ENCODE results near the gene PSMC2.
"Not testable (repeated sequence)": the region's sequence is repeated elsewhere in the genome, so short reads cannot be mapped to it uniquely, and the experiment has no call there.

The PSMC2 gene

DNA sequence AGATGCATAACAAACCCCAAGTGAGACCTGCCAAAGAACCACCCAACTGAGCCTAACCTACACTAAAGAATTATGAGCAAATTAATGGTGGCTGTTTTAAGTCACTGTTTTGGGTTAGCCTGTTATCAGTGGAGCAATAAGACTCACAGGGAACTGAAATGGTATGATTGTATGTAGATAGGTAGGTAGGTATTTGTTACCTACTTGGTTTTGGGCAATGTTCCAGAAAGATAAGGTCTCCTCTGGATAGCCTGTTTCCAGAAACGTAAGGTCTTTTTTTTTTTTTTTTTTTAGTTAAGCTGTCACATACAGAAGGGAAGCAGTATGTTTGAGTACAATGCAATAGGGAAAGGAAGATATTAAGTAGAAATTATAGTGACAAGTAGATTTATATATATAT is 47.6 kb downstream of the PSMC2 start:
- Histone ChIP-seq H3K27me3 (no peaks in the 10 kb centered on the region), H3K36me3 (no peaks in the 10 kb centered on the region), H3K4me1 (ENCODE audit: control insufficient read depth in 1 of 2, insufficient read depth in 1 of 2, low read depth in 1 of 2, low read length in 1 of 2) (no peaks in the 10 kb centered on the region), H3K27ac (no peak overlapping the region), H3K4me3 (ENCODE audit: low read depth in 1 of 2, low read length in 1 of 2) (no peak overlapping the region), H3K9me3 (no peaks in the 10 kb centered on the region)
- no peak for TF ChIP-seq CTCF (IDR thresholded peaks at IDR 0.05)

DNA sequence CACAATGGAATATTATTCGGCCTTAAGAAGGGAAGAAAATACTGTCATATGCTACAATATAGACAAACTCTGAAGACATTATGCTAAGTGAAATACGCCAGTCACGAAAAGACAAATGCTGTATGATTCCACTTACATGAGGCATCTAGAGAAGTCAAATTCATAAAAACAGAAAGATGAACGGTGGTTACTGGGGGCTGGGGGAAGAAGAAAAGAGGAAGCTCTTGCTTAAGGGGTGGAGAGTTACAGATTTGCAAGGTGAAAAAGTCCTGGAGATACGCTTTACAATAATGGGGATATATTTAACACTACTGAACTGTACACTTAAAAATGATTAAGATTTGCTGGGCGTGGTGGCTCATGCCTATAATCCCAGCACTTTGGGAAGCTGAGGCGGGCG is 49.0 kb downstream of the PSMC2 start:
- Histone ChIP-seq H3K27ac (no peak overlapping the region), H3K36me3 (no peaks in the 10 kb centered on the region), H3K9me3 (no peaks in the 10 kb centered on the region), H3K4me3 (ENCODE audit: low read depth in 1 of 2, low read length in 1 of 2) (no peak overlapping the region), H3K4me1 (ENCODE audit: control insufficient read depth in 1 of 2, insufficient read depth in 1 of 2, low read depth in 1 of 2, low read length in 1 of 2) (no peaks in the 10 kb centered on the region), H3K27me3 (no peaks in the 10 kb centered on the region)
- TF ChIP-seq CTCF (IDR thresholded peaks at IDR 0.05): no peak

DNA sequence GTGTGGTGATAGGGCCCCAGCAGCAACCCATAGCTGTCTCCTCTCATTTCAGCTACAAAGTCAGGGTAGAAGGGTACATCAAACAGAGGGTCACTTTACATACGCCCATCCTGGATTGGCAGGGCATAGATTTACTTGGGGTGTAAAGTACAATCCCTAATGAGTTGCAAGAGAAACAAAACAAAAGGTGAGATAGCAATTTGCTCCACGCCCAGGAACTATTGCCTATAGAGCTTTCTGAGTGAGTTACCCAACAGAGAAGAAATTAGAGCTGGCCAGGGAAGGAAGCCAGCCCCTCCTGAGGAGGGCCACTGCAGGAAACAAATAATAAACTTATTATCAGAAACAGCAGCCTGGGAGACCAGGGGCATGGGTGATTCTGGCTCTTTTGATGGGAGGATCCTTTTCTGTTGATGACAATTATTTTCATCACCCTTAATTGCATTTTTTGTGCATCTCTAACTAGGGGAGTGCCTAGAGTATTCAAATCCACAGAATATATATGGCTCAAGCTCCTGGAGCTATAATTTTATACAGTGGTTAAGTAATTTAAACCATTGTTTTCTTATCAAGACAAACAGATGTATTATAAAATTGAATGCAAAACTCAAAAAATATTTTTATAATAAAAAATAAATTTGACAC is 51.2 kb downstream of the PSMC2 start:
- TF ChIP-seq CTCF (IDR thresholded peaks at IDR 0.05): no peak
- no peaks in the 10 kb centered on the region for H3K4me1 ChIP-seq (ENCODE audit: control insufficient read depth in 1 of 2, insufficient read depth in 1 of 2, low read depth in 1 of 2, low read length in 1 of 2)

GRCh38 chr7:103399687-103400086 is 52.2 kb downstream of the PSMC2 start:
- H3K27ac ChIP-seq; H3K4me3 ChIP-seq (ENCODE audit: low read depth in 1 of 2, low read length in 1 of 2); H3K9me3 ChIP-seq; H3K4me1 ChIP-seq (ENCODE audit: control insufficient read depth in 1 of 2, insufficient read depth in 1 of 2, low read depth in 1 of 2, low read length in 1 of 2); H3K27me3 ChIP-seq; H3K36me3 ChIP-seq: not testable (repeated sequence)

More for the DNA sequence above, 51.2 kb downstream of the PSMC2 start:
- no peak overlapping the region for H3K27ac ChIP-seq
- no peaks in the 10 kb centered on the region for H3K36me3 ChIP-seq
- no peaks in the 10 kb centered on the region for H3K9me3 ChIP-seq
- H3K27me3 ChIP-seq: peaks cover 7% of the 10 kb centered on the region
- H3K4me3 ChIP-seq (ENCODE audit: low read depth in 1 of 2, low read length in 1 of 2): no peak overlapping the region

DNA sequence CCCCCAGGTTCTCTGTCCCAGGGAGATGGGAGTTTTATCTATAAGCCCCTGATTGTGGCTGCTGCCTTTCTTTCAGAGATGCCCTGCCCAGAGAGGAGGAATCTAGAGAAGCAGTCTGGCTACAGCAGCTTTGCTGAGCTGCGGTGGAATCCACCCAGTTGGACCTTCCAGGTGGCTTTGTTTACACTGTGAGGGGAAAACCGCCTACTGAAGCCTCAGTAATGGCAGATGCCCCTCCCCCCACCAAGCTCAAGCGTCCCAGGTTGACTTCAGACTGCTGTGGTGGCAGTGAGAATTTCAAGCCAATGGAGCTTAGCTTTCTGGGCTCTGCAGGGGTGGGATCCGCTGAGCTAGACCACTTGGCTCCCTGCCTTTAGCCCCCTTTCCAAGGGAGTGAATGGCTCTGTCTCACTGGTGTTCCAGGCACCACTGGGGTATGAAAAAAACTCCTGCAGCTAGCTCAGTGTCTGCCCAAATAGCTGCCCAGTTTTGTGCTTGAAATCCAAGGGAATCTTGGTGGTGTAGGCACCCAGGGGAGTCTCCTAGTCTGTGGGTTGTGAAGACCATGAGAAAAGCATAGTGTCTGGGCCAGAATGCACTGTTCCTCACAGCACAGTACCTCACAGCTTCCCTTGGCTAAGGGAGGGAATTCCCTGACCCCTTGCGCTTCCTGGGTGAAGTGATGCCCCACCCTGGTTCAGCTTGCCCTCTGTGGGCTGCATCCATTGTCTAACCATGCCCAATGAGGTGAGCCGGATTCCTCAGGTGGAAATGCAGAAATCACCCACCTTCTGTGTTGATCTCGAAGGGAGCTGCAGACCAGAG is 58.6 kb downstream of the PSMC2 start:
- not testable (repeated sequence) for H3K36me3 ChIP-seq; H3K27me3 ChIP-seq; H3K4me3 ChIP-seq (ENCODE audit: low read depth in 1 of 2, low read length in 1 of 2); H3K9me3 ChIP-seq; H3K4me1 ChIP-seq (ENCODE audit: control insufficient read depth in 1 of 2, insufficient read depth in 1 of 2, low read depth in 1 of 2, low read length in 1 of 2); H3K27ac ChIP-seq

- Histone ChIP-seq H3K9me3 (no peaks in the 10 kb centered on the region), H3K4me1 (ENCODE audit: control insufficient read depth in 1 of 2, insufficient read depth in 1 of 2, low read depth in 1 of 2, low read length in 1 of 2) (no peaks in the 10 kb centered on the region), H3K27ac (no peak overlapping the region), H3K27me3 (peaks cover 12% of the 10 kb centered on the region), H3K36me3 (no peaks in the 10 kb centered on the region), H3K4me3 (ENCODE audit: low read depth in 1 of 2, low read length in 1 of 2) (no peak overlapping the region)
- no peak for TF ChIP-seq CTCF (IDR thresholded peaks at IDR 0.05)
Observed at GRCh38 chr7:103412151-103412550, 64.7 kb downstream of the PSMC2 start.
